SKM-1 treated with dmso at 0.1 percent for 144 hours (cell line): ENCODE data around the gene TGIF2.
"Not testable (repeated sequence)": the region's sequence is repeated elsewhere in the genome, so short reads cannot be mapped to it uniquely, and the experiment has no call there.

Source experiments
- DNase-seq: peaks from one replicate; lab custom pipeline; 2025; ENCODE audit not compliant: unreplicated experiment; lab: John Stamatoyannopoulos, UW

The TGIF2 gene

DNA sequence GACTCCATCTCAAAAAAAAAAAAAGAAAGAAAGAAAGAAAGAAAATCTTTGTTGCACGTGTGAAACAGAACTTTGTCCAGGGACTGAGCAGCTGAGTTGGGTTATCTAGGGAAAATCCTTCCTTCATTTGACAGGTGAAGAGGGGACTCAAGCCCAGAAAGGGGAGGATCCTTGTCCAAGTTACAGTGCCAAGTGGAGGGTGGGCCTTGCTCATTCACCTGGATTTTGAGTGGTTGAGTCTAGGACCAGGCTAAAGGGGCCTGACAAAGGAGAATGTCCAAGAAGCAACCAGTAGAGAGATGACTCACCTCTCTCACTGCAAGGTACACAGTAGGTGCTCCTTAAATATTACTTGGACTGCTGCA, 2.7 kb downstream of the TGIF2 start:
- no peak for DNase-seq

DNA sequence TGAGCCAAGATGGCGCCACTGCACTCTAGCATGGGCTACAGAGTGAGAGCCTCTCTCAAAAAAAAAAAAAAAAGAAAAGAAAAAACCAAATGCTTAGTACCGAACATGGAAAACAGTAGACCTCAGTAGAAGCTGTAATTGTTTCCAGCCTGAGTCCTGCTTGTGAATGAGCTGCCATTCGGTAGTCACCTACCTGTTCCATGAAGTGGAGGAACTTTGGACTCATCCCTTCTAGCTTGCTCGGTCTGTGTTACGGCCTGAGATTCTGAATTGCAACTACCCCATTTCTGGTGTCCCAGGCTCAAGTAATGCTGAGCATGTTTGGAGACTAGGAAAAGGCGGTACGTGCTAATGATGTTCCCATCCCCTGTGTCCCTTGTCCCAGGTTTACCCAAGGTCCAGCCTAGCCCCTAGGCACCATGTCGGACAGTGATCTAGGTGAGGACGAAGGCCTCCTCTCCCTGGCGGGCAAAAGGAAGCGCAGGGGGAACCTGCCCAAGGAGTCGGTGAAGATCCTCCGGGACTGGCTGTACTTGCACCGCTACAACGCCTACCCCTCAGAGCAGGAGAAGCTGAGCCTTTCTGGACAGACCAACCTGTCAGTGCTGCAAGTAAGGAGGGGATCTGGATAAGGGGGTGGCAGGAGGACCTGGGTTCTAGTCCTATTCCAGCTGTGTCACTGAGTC, 5.1 kb downstream of the TGIF2 start:
- DNase-seq: no peak

DNA sequence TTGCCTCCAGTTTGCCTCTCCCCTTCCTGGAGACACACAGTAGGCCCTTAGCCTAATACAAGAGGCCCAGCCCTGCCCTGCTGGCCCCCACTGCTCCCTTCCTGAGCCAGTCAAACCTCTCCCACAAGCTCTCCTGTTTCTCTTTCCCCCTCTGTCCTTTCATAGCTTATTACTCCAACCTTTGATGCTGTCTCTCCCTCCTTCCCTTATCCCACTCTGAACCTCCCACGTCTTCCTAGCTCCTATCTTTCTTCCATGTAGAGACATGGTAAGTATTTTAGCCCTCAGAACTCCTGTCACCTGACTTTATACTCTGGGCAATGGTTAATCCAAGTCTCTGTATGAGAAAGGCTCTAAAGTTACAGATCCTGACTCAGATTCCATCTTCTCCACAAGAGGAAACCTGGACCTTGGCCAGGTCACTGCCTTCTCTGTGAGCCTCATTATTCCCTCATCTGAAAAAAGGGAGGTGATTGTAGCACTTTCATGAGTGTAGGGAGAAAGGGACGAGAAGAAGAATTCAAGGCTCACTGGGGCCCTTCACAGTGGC, 6.7 kb downstream of the TGIF2 start:
- DNase-seq: no peak

DNA sequence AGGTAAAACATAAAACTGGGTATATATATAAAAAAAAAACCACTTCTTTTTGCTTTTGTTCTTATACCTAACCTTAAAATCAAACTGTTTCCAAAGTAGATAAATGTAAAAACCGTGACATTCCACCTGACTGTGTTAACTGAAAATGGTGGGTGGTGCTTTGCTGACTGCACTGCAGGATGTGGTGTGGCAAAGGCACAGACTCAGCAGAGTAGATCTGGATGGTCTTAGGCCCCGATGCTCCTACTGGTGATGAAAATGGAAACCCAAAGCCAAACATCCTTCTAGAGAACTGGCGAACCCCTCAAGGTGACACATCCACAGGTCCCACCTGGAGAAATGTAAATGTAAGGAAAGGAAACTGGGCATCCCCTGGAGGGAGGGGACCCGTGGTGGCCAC, 8.9 kb downstream of the TGIF2 start:
- DNase-seq: no peak

DNA sequence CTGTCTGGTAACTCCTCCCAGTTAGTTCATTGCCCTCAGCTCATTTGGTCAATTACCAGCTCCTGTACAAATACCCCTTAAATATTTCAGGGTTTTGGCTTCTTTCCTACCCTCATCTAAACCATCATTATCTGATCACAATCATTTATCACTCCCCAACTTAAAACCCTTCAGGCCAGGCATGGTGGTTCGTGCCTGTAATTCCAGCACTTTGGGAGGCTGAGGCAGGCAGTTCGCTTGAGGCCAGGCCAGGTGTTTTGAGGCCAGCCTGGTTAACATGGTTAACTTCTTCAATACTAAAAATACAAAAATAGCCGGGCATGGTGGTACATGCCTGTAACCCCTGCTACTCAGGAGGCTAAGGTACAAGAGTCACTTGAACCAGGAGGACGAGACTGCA, 9.4 kb downstream of the TGIF2 start:
- DNase-seq: no peak

DNA sequence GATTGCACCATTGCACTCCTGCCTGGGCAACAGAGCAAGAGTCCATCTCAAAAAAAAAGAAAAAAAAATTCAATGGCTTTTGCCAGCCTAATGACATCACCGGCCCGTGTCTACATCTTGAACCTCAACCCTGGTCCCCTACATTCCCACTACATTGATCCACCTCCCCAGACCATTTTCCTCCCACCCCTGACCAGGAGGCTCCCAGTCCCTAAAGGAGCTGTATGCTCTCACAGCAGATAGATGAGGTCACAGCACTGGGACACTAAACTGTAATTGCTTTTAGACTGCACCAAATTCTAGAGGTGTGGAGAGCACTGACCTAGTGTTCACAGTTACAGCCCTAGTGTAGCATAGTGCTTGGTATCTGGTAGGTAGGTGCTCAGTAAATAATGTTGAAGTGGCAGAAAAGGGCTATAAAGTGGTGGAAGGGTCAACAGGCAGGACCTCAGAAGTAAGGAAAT, 10.7 kb downstream of the TGIF2 start:
- DNase-seq: no peak

DNA sequence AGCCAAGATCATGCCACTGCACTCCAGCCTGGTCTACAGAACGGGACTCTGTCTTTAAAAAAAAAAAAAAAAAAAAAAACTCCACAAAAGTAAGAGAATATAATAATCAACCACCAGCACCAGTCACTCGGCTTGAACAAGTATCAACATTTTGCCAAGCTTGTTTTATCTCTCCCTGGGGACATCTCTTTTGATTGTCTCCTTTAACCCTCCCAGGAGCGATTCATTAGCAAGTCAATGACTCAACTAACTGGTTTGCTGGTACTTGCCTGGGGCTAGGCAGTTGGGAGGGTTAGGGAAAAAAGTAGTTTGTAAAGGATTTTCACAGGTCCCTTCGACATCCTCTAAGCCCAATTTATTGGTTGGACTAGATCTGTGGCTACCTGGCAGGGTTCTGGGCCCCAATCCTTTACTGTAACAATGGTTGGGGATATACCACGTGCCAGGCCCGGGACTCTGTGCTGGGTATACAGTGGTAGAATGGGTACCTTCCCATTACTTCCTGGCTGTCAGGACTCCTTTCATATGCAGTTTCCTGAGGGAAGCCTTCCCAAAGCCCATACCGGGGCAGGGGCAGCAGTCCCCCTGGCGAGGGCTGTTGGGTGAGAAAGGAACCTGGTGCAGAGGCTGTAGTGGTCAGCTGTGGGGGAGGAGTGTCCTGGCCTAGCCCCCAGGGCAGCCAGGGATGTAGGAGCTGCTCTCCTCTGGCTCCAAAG, 12.2 kb downstream of the TGIF2 start:
- DNase-seq: no peak

DNA sequence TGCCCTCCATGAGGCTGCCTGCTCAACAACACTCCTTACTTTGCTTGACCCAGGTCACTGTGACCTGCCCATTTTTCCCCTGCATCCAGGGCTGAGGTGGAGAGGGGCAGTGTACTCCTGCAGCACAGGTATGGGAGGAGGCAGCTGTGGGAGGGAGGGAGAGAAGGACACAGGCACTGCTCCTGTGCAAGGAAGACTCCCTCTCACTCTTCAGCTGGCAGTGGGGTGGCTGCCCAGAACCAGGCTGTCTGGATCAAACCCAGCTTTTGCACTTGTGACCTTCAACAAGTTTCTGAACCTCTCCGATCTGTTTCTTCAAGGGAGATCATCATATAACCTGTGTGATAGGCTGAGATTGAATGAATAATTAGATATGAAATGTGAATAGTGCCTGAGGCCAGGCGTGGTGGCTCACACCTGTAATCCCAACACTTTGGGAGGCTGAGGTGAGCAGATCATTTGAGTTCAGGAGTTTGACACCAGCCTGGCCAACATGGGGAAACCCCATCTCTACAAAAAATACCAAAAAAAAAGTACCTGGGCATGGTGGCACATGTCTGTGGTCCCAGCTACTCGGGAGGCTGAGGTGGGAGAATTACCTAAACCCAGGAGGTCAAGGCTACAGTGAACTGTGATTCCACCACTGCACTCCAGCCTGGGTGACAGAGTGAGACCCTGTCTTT, 14.1 kb downstream of the TGIF2 start:
- no peak for DNase-seq

DNA sequence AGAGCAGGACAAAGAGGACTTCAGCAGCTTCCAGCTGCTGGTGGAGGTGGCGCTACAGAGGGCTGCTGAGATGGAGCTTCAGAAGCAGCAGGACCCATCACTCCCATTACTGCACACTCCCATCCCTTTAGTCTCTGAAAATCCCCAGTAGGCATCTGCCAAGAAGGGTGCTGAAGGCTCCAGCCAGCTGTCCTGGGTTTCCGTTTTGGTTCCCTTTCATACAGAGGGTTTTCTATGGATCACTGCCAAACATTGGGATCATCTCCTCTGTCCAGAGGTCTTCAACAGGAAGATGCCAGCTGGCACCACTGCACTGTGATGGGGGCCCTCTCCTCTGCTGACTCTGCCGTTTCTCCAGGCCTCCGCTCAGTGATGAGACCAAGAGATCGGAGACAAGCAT, 17.9 kb downstream of the TGIF2 start:
- no peak for DNase-seq

DNA sequence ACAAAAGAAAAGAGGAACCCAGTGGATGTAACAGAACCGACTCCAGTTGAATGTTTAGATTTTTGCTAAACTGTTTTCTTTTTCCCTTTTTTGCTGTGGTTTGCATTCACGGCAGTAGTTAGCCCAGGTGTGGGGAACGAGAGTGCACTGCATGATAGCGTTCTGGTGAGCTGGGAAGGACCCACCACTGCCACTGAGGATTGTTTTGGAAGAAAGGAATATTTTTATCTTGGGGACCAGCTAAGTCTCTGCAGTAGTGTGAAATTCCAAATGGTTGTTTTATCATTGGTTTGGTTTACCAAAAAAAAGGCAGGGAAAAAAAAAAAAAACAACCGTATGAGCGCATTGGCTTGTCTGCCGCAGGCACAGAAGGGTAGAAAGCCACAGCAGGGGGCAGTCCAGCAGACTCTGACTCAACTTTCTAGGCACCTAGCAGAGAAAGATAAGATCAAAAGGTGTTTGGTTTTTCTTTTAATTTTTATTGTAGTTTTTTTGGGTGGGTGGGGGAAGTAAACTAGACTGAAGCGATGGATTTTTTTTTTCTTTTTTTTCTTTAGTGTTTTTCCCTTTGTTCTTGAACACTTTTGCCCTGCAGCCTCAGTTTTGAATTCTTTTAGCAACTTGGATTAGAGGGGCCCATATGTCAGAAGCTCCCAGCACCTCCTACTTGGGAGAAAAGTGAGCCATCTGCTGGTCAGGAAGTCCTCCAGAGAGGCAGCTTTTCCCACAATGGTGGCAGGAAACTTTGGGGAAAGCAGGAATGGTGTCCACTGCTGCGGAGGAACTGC, 18.7 kb downstream of the TGIF2 start:
- DNase-seq: no peak

DNA sequence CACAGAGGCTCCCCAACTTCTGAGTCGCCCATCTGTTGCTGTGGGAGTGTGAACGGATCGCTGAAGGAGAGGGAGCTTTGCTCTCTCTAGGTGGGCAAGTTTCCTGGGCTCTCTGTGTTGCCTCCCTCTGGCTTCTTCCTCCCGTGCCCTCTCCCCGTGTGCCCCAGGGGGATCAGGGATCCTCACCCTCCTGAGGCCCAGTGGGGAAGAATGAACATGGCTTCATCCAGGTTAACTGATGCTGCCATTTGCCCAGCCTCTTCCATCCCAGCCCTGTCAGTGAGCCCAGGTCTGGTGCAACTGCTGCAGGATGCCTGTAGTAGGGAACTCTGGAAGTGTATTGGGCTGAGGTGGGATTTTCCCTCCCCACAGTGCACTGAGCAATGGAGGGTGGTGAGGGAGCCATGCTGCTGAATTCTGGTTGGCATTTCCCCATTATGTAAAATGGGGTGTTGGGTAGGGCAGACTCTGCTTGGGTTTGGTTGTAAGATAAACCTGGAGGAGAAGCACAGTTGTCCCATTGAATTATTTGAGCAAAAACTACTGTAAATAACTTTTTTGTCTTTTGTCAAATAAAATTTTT, 20.0 kb downstream of the TGIF2 start:
- no peak for DNase-seq

DNA sequence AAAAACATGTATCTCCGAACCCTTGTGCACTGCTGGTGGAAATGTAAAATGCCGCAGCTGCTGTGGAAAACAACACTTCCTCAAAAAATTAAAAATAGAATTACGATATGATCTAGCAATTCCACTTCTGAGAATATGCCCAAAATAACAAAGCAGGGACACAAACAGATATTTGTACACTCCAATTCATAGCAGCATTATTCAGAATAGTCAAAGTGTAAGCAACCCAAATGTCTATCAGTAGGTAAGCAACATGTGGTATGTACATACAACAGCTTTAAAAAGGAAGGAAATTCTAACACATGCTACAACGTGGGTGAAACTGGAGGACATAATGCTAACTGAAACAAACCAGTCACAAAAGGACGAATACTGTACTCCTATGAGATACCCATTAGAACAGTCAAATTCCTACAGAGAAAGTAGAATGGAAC, 26.5 kb downstream of the TGIF2 start:
- DNase-seq: no peak

DNA sequence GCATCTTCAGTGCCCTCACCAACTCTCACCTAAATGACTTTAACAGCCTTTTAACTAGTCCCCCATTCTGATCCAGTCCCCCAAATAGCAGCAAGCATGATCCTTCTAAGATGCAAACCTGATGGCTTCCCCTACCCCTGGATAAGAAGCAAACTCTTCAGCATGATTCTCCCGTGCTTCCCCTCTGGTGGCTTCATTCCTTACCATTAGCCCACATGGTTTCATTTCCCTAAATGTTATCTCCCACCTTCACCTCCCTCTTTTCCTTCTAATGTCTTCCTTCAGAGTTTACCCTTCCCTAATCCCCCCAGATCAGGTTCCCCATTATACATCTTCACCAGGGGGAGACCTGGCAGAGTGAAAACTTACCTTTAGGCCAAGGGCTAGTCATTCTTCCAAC, 28.1 kb downstream of the TGIF2 start:
- no peak for DNase-seq

DNA sequence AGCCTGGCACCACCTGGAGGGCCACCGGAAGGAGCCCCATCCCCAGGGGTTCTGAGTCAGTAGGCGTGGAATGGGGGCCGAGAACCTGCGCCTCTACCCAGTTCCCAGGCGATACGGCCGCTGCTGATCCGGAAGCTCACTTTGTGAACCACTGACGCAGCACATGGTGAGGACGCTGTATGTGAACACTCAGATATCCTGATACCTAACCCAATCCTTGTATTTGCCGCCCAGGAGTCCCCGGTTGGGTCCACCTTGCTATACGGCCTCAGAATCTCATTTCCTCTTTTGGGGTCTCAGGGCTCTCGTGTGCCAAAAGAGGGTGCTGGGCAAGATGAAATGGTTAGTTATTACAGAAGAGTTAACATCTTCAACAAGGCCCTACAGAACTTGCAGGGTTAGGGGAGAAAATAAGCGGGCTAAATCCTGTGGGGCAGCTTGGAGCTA, 31.6 kb downstream of the TGIF2 start:
- DNase-seq: no peak

DNA sequence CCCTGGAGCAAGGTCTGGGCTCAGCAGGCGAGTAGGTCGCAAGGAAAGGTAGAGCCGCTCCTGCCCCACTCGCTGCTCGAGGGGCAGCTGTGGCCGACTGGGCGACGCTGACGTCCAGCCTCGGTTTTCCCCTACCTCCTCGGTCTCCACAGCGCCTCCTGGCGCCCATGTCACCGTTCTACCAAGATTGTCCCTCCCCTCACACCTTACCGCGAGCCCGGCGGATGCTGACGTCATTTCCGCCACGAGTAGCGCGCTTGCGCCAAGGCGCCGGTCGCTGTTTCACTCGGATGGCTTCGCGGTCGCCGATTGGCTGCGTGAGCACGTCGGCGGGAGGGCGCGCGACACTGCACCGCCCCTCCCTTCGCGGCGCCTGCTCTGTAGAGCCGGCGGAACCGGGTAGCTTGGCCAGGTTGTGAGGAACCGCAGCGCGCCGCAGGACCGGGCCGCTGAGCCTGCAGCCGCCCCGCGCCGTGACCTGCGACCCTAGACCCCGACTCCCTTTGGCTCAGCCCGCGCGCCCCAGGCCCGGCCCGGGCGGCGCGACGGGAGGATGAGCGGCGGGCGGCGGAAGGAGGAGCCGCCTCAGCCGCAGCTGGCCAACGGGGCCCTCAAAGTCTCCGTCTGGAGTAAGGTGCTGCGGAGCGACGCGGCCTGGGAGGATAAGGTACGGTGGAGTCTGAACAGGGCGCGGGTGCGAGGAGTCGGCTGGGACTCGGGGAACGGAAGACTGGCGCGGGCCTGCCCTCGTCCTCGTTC, 32.2 kb downstream of the TGIF2 start, which contains the start of gene RAB5IF:
Gene RAB5IF (plus strand): TSS at position 381 of the 759 bp plus-strand sequence. CDS start 173 bp downstream, at position 554.
- DNase-seq: peak; percentile 97

DNA sequence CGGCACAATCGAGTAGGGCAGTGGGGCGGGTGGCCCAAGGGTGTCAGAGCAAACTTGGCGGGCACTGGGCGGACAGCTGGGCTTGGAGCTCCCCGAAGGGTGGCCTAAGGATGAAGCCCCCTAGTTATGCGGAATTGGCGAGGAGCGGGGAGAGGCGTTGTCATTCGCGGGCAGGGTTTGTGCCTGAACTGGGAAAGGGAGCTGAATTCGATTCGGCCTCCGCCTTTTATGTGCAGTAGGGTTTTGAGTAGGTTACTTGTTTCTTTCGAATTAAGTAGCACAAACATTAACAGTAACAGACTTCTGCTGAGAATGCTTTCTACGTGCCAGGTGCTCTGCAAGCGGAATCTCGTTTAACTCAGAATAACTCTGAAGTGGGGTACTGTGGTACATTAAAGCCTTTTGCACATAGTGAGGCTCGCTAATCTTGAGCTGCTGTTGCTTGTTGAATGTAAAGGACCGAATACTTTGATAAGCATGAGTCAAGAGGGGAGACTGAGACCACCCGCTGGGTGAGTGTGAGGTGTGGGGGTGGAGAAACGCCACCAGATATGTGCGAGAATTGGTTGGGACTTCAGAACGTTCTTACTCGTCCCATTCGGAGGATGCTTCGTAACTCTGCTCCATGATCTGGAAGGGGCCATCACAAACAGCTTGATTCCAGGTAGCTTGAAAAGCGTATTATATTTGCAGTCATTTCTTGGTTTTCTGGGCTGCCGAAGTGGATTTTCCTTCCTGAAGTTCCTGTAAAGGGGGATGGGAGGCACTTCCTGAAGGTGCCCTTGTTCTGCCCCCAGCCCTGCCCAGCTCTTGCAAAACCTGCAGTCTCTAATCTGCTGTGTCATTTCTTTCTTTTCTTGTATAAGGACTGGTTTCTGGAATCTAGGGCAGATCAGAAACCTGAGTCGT, 33.0 kb downstream of the TGIF2 start:
- DNase-seq: peak; percentile 64

DNA sequence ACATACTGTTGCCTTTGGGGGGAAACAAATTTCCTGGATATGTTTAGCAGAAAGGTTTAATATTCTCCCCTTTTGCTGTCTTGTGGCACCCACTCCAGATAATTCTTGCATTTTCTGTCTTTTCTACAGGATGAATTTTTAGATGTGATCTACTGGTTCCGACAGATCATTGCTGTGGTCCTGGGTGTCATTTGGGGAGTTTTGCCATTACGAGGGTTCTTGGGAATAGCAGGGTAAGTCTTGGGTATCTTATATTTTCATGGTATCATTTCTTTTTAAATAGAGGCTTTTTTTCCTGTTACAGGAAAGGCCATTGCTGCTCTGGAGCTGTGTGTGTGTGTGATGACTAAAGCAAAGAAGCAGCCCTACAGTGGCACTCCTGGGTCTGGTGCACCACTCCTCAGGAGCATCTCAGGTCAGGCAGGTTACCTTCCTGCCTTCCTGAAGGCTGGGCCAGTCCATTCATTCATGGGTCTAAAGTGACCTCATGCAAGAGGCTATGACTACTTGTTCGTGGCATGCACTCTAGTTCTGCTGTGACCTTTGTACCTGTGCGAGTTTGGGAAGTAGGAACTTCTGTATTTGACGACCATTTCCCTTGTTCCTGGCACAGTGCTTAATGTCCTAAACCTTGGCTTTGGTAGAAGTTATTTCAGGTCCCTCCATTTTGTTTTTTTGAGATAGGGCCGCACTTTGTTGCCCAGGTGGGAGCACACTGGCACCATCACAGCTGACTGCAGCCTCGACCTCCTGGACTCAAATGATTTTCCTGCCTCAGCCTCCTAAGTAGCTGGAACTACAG, 34.4 kb downstream of the TGIF2 start:
- DNase-seq: no peak

DNA sequence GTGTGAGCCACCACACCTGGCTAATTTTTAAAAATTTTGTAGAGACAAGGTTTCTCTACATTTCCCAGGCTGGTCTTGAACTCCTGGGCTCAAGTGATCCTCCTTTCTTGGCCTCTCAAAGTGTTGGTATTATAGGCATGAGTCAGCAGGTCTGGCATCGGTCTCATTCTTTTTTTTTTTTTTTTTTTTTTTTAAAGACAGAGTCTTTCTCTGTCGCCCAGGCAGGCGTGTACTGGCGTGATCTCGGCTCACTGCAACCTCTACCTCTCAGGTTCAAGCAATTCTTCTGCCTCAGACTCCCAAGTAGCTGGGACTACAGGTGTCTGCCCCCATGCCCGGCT, 35.0 kb downstream of the TGIF2 start:
- DNase-seq: not testable (repeated sequence)
